SIG-M5 (cell line): Measurements from ENCODE around the gene DSCAML1.

ENCODE experiments used
- DNase-seq: peaks from one replicate; lab custom pipeline; 2025; lab: John Stamatoyannopoulos, UW

DSCAML1 gene

DNA sequence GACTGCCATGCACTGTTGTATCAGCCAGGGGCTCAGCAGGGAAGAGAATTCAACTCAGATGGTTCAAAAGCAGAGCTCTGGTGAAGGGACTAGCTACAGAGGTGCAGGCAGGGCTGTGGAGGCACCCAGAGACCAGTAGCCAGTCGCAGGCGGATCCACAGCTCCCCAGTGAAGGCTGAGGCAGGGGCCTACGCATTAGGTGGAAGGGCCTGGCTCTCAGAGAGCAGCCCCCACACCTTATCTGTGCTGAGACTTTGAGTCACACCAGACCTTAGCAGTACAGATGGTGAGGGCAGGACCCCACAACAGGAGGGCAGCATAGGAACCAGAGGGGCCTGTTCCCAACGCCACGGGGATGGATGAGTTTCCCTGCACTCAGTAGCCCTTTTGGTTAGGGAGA, 189.6 kb downstream of the DSCAML1 start:
- no peak for DNase-seq

DNA sequence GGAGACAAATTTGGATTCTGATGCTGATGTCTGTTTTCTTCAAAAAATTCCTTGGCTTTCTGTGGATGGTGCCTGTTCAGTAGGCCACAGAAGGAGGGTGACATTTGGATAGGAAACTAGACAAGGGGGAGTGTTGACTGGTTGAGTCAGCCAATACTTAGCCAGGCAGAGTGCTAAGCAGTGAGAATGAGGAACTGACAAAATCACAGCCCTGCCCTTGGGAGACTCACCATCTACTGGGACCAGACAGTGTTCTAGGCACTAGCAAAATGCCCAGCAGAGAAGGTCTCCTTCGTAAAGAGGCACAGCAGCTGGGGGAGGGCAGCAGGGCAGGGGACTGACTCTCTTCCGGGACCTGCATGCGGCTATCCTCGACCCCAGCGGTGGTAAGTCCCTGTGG, 190.2 kb downstream of the DSCAML1 start:
- no peak for DNase-seq

DNA sequence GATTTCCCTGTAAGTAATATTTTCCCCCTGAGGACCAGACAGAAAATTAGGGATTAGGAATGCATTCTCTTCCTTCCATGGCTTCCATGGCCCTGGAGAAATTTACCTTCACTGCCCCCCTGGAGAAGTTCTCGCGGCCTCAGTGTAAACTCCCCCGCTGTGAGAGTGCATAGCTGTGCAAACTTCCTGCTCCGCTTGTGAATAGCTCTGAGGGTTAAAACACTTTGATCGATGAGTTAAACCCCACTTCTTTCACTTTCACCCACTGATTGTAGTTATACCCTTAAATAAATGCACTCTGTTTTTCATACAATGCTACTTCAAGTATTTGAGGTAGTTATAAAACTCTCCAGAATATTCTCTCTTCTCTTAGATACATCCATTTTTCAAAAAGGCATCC, 190.8 kb downstream of the DSCAML1 start:
- no peak for DNase-seq

DNA sequence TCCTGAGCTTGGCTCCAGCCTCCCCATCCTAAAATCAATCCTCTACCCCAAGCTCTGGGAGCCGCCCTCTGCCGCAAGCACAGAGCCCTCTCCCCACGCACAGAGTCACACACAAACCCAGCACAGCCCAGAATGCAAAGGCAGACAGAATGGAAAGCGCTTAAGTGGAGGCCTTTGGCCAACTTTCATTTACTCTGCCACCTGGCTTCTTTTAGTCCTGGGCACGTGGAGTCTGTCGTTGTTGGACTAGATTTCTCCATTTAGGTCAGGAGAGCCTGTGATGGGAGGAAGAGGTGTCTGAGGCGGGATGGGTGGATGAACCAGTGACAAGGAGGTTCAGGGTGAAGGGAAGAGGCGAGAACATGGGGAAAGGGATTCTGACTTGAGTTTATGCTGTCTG, 191.7 kb downstream of the DSCAML1 start:
- DNase-seq, result no peak

DNA sequence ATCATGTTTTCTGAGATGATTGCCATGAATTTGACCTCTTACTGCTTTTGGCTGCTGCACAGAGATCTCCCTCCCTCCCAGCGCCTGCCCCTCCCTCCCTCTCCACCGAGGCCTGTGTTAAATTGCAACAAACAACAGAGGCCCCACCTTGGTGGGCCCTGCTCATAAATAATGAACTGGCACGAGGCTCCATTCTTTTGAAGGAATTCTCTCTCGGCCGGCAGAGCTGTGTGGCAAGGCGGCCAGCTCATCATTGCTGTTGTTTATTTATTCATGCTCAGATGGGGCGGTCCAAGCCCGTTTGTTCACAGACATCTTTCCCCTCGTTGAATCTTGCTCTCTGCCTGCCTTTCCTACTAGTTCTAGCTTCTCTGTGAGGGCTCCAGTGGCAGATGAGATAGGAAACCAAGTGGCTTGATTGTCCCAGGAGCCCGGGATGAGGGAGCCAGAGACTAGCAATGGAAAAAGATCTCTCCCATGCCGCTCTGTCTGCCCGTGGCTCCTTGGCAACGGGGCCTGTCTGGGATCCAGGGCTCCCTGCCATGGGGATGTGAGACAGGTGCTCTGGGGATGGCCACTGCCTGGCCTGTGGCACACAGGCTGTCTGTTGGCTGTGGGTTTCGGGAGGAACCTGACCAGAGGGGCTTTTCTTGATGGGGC, 192.6 kb downstream of the DSCAML1 start:
- no peak for DNase-seq

DNA sequence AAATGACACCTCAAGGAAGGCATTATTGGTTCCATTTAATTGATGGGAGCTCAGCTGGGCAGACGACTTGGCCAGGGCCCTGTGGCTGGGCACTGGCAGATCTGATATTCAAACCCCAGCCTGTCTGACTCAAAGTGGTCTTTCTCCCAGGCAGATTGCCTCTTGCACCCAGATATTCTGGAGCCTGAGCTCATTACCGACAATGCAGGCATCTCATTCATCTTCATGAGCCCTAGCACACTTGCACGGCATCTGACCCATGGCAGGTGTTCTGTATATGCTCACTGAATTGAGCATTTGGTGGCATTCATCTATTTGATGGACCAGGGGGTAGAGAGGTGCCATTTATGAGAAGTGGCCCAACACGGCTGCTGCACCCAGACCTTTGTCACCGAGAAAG, 193.1 kb downstream of the DSCAML1 start:
- DNase-seq, result no peak

DNA sequence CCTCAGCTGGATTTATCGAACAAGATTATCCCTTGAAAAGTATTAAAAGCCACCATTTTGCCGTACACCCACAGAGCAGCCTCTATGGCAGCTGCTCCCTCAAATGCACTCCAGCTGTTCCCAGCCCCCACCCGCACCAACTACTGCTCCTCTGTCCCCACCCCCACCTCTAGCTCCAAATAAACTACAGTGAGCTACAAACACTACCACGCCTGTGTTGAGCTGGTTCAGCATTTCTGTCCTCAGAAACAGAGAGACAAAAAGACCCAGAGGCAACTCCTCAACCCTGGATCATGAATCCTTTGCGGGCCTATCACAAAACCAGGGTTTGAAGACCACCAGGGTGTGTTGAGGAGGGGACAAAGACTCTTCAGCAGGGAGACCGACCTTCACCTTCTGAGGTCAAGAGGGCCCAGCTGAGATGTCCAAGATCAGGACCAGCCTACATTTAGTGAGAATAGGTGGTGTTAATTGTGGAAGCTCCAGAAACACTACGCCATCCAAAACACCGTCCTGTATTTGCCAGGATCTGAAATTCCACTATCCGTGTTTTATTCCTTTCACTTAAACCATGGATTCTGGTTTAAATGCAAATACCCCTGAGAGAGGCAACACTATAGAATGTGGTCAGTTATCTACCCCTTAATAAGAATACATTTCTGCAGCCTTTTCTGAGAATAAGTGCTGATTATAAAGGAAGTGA, 195.9 kb downstream of the DSCAML1 start:
- no peak for DNase-seq

DNA sequence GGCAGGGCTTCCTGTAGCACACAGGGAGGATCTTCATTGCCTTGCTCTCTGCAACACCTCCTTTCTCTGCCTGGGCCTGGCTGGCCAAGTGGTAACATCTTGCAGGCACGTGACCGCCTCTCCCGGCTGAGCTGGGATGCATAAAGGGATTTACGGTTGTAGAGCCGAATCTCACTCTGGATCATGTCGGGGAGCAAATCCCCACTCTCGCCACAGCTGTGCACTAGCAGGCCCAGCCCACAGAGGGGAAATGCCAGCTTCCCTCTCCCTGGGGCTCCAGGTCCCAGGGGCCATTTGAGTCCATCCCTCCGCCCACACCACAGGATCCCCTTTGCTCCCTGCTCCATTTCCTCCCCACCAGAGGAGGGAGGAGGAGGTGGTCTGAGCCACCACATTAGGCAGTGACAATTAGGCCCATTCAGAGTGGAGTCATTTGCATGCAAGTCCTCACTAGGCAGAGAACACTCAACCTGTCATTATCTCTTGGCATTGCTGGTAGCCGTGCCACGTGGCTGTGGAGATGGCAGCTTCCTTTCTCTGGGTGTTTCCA, 196.7 kb downstream of the DSCAML1 start:
- DNase-seq, result no peak

DNA sequence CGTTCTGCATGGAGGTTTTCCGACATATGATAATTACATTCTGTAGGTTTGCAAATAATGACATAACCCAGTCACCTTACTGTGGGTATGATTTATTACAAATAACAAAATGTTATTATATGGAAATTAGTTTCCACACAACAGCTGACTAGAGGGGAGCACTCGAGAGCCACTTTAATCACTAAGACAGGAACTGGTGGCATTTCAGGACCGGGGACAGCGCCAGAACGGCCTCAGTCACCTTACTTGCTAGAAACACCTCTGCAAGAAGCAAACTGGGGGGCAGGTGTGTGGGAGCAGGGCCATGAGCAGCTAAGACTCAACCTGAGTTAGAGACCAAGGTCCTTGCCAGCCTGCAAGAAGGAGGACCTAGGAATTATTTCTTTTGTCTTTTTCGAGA, 199.9 kb downstream of the DSCAML1 start:
- no peak for DNase-seq

DNA sequence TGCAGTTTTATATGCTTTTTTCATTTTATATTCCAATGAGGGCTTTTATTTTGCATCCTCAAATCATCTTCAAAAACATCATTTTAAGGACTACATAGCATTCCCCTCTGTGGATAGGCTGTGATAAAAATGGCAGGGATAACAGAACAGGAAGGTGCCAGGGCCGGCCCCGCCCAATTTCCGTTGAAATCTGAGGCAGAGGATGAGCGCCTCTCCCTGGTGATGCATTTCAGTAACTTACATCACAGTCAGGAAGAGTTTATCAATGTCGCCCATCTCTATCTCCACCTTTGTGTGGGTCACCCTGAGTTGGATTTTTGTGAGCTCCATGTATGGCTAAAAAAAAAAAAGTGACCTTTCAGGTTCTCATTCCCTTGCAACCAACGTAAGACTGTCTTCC, 201.6 kb downstream of the DSCAML1 start:
- DNase-seq, result no peak

DNA sequence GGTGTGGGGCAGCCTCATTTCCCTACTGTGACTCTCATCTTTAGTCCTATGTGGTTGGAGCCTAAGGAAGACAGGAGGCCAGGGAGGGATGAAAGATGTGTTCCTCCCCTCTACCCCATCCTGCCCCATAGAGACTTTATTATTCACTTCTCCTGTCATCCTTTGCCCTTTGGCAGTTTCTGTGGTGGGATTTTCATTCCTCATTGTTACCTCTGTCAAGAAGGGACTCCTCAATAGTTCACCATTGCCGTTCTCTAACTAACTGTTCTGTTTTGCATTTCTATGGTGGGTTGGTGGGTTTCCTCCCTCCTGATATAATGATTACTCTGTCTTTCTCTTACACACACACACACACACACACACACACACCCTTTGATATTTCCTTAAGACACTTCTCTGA, 202.3 kb downstream of the DSCAML1 start:
- no peak for DNase-seq

DNA sequence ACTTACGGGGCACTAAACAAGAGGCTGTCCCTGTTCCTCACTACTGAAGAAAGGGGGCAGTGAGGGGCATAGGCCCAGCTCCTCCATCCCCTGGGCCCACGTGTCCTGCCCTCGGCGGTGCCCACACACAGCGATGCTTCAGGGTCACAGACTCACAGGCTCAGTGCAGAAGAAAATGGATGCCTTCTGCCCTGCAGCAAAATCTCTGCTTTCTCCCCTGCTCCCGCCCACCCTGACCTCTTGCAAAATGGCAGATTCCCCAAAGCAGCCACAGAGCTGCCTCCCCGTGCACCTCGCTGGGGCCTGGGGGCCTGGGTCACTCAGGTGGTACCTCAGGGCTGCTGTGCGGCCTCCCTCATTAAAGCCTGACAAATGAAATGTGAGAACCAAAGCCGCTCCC, 204.0 kb downstream of the DSCAML1 start:
- DNase-seq, result no peak

DNA sequence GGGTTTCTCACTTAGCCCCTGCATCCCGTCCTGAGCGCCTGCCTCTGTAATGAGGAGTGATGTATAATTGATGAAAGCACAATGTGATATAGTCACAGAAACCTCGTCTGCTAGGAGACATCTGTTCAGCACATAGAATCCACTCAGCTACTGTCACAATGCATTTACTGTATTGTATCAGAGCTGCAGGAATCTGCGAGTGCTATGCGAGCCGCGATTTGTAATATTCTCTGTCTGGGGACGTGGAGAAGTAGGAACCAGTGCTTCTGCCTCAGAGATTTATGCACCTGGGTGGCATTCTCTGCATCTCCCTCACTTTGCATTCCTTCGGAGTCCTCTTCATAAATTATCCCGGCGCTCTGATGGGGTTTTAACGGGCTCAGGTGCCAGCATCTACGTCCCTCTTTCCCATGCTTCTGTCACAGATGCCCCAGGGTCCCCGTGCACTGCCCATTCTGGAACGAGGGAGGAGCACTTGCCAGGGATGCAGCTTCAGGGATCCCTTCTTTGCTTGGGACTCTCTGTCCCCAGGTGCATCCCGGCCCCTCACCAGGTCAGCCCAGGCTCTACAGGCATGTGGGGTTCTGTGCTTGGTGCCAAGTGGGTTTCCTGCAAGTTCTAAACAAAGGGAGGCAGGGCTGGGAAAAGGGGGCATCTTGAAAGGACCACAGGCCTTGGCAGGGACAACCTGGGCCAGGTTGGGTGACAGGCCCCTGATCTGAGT, 205.5 kb downstream of the DSCAML1 start:
- no peak for DNase-seq

DNA sequence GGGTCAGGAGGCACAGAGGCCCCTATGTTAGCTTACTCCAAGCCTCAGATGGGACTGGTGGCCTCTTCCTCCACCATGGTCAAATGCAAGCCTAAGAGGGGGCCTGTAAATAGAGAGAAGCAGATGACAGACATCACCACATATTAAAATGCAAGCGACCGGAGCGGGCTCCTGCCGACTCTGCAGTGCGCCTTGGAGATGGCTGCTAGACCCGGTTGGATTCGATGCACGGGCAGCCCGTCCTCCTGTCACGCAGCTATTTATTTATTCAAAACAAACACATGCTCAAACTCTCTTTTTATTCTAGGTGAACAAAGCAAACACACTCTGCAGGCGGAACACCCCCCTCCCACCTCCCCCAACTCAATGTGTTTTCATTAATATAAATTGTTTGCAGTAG, 208.0 kb downstream of the DSCAML1 start:
- DNase-seq, result no peak

DNA sequence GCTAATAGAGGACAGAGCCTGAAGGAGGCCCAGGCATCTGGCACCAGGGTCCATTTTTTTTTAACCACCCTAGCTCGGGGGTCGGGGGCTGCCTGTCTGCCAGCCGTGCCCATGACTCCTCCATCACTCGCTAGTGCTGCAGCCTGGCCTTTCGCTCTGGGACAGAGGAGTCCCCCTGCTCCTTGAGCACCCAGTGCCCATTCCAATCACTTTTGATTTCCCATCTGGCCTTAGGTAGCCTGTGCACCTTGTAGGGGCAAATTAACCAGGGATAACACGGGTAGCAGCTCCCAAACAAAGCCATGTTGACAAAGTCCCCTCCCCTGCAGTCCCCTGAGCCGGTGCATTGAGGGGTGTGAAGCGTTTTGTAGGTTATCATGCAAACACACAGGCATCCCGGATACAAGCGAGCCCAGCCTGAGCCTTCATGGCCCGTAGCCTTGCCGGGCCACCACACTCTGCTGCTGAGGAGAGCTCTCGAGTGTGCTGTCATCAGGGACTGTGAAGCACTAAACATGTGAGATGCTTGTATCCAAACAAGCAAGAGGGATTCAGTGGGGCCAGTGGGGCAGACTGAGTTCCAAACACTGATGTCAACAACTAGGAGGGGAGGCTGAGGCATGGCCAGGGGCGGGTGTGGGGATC, 208.7 kb downstream of the DSCAML1 start:
- no peak for DNase-seq

DNA sequence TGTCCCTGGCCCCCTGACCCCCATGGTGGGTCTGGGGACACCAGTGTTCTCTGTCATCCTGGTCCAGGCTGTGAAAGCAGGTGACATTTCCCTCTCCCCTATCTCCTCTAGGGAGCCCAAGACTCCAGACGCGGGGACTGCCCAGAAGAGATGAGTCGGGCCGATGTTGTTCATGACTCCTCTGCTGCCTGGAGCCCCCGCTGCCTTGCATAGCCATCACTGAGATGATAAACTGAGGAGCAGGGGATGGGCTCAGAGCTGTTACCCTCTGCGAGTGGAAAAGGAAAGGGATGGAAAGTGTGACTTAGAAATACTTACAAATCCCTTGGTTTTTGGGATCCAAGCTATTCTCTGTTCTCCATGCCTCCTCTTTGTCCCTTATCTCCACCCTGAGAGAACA, 209.6 kb downstream of the DSCAML1 start:
- no peak for DNase-seq

DNA sequence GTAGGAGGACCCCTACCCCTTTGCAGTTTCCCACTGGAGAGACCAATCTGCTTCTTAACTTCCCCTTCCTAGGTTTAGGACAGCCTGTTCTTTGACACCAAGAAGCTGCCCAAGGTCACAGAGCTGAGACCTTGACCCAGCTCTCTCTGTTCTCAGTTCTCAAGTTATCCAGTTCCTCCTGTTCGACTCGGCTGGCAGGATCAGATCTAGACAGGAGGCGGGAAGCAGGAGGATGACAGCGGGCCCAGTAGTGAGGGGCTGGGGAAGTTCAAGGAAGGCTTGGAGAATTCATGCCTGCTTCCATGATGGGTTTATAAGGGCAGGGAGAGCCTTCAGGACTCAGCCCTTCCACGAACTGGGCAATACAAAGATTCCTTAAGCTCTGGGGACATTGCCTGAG, 210.6 kb downstream of the DSCAML1 start:
- DNase-seq, result no peak

DNA sequence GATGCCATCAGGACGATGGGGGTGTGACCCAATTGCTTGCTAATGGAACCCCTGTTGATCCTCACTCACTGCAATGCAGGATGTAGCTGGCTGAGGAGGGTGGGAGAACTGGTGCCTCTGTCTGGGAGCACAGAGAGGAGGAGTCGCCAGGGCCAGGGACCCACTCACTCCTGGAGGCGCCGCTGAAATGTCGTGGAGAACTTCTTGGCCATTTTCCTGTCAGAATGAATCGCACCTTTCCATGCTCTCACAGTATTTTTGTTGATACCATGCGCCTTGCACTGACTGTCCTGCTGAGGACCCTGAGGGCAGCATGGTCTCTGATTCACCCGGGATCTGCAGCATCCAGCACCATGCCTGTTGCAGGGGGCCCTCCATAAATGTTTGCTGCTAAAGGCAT, 211.4 kb downstream of the DSCAML1 start:
- DNase-seq, result no peak

DNA sequence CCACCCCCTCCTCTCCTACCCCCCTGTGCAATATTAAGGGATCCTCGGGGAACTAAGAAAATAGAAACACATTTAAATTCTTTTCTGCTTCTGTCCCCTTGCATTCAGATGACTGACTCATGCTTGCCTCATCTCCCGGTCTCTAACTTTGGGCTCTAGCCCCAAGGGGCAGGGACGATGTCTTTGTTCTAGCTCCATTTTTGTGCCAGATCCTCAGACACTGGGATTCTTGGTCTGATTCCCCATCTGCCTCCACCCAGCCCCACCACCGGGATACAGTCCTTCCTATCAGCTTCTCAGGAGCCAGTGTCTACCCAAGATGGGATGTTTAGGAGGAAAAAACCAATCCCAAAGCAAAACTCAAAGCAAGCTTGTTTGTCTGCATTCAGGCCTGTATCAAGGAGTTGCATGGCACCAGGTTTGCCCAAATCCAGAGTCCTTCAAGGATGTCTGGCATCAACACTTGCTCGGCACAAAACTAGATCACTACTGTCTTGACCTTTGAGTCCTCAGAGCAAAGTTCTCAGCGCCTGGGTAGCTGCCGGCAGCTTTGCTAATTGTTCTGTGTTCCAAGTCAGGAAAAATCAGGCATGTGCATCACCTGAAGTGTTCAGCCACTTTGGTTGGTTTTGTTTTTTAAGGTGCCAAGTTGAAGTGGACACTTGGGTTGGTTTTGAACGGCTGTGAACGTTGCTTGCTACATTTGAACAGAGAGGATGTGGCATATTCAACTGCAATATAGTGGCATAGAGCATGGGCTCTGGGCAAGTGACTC, 212.8 kb downstream of the DSCAML1 start:
- no peak for DNase-seq

DNA sequence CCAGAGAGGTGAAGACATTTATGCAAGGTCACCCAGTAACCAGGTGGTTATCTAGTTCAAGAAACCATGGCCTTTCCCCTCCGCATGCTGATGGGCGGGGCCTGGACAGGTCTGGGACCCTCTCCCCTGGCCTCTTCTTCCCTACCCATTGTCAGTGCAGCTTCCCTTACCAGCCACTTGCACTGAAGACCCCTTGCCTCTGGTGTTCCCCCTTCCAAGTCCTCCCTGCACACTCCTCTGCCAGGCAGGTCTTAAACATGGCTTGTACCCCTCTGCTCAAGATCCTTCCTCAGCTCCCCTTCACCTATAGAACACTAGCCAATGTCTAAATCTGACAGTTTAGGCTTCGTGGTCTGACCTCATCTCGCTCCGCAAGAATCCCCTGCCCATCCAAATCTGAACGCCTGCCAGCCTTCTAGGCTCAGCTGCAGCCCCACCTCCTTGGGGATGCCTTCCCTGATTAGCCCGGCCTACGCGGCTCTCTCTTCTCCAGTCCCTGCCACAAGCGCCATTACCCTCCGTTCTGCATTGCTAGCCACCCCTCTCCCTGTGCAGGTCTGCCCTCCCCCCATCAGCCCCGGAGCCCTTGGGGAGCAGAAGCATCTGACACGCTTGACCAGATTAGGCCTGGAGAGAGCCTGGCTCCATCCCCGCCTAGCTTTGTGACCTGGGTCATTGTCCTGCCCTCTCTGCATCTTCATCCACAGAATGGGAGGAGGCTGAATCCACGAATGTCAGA, 213.8 kb downstream of the DSCAML1 start:
- no peak for DNase-seq

DNA sequence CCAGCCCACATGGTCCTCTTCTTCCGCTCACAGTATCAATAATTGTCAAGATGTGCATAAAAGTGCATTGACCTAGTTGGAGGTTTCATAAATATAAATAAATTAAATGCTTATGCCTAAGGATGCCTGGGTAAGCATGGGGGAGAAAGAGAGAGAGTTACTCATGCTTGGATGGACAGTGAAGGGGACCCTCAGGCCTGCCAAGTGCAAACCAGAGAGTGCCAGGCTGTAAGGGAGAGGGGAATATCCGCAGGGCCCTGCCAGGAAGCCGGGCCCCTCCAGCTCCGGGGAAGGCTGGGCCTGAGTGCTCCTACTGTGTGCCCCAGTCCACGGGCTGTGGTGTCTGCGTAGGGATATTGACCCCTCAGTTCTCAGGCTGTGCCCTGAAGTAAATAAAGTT, 214.6 kb downstream of the DSCAML1 start:
- DNase-seq, result no peak
